Retina (tissue), 1 donor: ENCODE measurements around the gene UBE3B.
"Not testable (repeated sequence)": the region's sequence is repeated elsewhere in the genome, so short reads cannot be mapped to it uniquely, and the experiment has no call there.

ENCODE experiments used
- DNase-seq: peaks from one replicate; pipeline ENCODE4 v3.0.0-alpha.2; 2016

UBE3B gene, protein sequence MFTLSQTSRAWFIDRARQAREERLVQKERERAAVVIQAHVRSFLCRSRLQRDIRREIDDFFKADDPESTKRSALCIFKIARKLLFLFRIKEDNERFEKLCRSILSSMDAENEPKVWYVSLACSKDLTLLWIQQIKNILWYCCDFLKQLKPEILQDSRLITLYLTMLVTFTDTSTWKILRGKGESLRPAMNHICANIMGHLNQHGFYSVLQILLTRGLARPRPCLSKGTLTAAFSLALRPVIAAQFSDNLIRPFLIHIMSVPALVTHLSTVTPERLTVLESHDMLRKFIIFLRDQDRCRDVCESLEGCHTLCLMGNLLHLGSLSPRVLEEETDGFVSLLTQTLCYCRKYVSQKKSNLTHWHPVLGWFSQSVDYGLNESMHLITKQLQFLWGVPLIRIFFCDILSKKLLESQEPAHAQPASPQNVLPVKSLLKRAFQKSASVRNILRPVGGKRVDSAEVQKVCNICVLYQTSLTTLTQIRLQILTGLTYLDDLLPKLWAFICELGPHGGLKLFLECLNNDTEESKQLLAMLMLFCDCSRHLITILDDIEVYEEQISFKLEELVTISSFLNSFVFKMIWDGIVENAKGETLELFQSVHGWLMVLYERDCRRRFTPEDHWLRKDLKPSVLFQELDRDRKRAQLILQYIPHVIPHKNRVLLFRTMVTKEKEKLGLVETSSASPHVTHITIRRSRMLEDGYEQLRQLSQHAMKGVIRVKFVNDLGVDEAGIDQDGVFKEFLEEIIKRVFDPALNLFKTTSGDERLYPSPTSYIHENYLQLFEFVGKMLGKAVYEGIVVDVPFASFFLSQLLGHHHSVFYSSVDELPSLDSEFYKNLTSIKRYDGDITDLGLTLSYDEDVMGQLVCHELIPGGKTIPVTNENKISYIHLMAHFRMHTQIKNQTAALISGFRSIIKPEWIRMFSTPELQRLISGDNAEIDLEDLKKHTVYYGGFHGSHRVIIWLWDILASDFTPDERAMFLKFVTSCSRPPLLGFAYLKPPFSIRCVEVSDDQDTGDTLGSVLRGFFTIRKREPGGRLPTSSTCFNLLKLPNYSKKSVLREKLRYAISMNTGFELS

DNA sequence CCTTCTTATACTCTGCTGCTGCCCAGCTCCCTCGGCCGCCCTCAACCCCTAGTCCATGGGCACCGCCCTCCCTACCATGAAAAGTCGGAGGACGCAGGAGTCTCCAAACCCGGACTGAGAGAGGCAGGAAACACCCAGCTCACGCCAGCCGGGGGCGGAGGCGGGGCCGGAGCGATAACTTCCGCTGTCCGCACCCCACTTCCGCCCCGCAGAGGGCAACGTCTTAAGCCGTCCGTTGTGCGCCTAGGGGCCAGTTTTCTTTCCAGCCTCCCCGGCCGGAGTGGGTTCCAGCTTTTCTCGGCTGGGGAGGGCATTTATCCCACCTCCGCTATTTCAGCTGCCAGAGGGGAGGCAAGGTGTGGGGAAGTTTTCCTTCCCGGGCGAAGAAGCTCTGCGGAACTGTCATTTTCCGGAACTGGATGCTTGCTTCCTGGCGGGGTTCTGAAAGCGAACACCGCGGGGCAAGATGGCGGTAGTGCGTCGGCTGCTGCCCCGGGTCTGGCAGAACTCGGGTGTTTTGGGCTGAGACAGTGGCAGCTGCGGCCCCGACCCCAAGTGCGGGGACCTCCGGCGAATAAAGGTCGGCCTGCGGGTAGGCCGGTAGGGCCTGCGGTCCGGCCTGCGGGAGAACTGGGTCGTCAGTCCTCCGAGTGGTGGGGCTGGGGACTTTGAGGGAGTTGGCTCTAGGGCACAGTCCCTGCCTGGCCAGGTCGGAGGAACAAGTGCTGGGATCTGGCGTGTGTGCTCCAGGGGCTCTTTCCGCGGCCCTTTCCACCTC is at the start of gene UBE3B, which contains the start of gene KCTD10:
UBE3B (plus strand) TSS at position 450 of the 778 bp plus-strand sequence. CDS start 5,918 bp downstream, outside the sequence.
KCTD10 (minus strand) TSS at position 116 of the 778 bp plus-strand sequence; CDS start at position 78, 38 bp downstream.
- DNase-seq = peak; percentile 98

- DNase-seq = peak; percentile 67
These were observed 49.3 kb upstream of the UBE3B start for GRCh38 chr12:109428037-109428629.

GRCh38 chr12:109428804-109429203 is 48.6 kb upstream of the UBE3B start:
- not testable (repeated sequence) for DNase-seq

- DNase-seq = no peak
These were observed 47.2 kb upstream of the UBE3B start for GRCh38 chr12:109430244-109430643.

DNA sequence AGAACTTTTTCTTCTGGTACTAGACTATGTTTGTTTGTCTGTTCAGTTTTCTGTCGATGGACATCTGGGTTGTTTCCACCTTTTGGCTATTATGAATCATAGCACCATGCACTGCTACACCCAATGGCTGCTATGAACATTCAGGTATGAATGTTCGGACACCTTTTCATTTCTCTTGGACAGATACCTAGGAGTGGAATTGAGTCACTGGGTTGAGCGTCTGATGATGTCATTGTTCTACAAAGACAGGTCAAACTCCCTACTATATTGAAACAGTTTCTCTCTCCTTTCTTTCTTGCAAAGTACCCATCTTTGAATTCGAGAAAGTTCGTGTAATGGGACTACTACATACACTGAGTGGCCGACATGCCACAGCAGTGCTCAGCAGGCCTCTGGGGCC is 45.0 kb upstream of the UBE3B start:
- DNase-seq = no peak

DNA sequence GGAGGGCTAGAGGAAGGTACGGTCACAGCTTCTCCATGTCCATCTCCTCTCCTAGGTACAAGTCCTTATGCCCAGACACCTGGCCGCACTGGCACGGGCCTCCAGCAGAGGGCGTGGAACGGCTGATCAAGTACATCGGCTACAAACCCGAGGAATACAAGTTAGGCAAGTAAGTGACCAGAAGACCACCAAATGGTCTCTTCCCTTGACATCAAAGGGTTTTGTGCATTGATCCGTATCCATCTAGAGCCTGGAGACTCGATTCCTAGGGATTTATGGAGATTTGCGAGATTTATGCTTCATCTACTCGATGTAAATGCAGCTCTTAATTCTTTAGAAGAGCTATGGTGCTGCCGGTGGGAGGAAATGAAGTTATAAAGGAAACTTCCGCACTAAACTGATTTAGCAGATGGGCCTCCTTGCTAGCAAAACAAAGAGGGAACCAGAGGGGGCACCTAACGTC is 44.6 kb upstream of the UBE3B start:
- peak; percentile 43 for DNase-seq

DNA sequence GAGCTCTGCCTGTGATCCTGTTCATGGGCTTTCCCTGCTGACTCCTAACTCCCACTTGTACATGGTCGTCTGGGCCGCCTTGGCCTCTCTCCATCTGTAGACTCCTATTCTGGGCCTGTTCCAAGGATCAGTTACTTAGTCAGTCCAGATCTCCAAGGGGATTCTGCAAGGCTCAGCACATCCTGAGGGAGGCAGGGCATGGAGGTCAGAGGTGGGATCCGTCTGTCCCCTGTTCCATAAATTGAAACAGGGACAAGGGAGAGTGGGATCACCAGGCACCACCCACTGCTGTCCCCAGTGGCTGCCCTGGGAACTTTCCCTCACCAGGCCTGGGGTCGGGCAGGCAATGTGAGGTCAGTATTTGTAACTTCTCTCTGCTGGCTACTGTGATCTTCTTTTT is 43.8 kb upstream of the UBE3B start:
- no peak for DNase-seq

GRCh38 chr12:109434582-109434981 is 42.9 kb upstream of the UBE3B start:
- no peak for DNase-seq

GRCh38 chr12:109435428-109436187 is 41.8 kb upstream of the UBE3B start:
- DNase-seq = no peak

- DNase-seq = no peak
These were observed 41.3 kb upstream of the UBE3B start for GRCh38 chr12:109436188-109436560.

DNA sequence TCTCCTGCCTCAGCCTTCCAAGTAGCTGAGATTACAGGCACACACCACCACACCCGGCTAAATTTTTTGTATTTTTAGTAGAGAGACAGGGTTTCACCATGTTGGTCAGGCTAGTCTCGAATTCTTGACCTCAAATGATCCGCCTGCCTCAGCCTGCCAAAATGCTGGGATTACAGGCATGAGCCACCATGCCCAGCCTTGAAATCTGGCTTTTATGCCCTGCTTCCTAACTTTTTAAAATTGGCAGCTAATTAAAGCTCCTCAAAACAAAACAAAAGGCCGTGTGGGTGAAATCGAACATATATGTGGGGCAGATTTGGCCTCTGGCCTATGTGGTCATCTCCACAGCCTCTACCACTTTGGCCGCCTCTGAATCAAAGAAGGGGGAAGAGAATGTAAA is 38.3 kb upstream of the UBE3B start:
- no peak for DNase-seq

- DNase-seq = not testable (repeated sequence)
These were observed 37.5 kb upstream of the UBE3B start for GRCh38 chr12:109439951-109440350.

- no peak for DNase-seq
These were observed 36.5 kb upstream of the UBE3B start for GRCh38 chr12:109440851-109441490.

DNA sequence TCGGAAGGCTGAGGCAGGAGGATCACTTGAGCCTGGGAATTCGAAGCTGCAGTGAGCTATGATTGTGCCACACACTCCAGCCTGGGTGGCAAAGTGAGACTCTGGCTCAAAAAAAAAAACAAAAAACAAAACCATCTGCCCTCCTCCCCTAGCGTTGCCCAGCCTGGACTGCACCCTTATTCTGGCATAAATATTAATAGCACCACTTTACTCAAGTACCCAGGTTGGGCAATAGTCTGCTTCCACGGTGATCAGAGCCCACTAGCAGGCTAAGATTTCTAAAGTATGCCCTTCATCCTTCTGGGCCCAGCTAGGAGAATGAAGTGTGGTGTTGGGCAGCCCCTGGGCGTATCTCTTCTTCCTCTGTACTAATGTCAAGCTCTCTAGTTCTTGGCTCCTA is 33.6 kb upstream of the UBE3B start:
- no peak for DNase-seq

DNA sequence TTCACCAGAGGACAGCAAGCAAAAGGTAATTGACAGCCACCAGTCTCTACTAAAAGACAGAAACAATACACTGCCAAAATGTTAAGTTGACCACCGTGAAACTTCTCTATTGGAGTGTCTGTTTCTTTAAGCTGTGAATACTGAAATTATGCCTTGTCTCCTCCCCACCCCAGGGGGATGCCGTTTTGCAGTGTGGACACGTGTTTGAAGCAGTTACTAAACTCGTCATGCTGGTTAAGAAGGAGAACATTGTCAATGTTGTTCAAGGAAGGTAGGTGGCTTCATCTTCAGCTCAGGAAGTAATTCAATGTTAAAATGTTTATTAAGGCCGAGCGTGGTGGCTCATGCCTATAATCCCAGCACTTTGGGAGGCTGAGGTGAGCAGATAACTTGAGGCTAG is 33.2 kb upstream of the UBE3B start:
- no peak for DNase-seq

DNA sequence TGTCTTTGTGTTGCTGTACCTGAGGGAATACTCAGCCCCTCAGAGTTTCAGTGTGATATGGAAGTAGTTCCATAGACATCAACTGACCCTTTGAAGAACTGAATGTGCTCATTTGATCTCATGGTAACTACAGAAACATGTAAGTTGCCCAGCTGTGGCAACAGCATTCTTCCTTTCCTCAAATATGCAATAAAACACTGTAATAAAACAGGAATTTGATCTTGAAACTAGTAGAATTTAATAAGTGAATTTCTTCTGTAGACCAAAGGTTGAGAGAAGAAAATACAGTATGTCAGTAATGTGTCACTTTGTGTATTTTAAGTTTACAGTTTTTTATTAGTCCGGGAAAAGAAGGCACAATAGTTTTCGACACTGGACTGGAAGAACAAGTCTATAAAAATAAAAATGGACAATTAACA is 32.2 kb upstream of the UBE3B start:
- no peak for DNase-seq

- DNase-seq = no peak
These were observed 30.6 kb upstream of the UBE3B start for GRCh38 chr12:109446869-109447268.

GRCh38 chr12:109447482-109447881 is 30.0 kb upstream of the UBE3B start:
- DNase-seq = no peak

DNA sequence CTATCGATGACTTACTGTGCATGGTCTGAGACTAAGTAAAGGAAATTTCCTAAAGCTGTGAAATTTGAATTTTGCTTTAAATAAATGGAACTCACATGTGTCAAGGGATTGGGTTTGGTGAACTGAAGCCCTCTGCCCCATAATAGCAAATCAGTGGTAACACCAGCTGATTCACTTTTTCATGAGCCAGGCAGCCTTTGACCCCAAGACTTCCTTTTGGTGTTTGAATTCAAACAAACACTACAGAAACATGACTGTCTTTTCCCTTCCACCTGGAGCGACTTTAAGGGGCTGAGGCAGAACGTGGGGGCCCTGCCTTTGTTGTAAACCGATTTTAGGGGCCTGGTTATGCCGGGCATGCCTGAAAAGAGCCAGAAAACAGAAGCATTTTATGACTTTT is 29.2 kb upstream of the UBE3B start:
- DNase-seq = no peak

- no peak for DNase-seq
These were observed 28.6 kb upstream of the UBE3B start for GRCh38 chr12:109448707-109449390.
